ENCODE measurements around the gene OR7C1. TPM values are rescaled to one million over a fixed set of nuclear protein-coding genes. Genes with fewer than 3 reads are reported as not detected.

OR7C1 gene
- total and polyA plus RNA-seq, 2 donors from 2014 or later: 0.19 TPM; not detected in 1

- Histone ChIP-seq H3K27ac (ENCODE audit: low read depth in 2 of 2, low read length in 2 of 2) (no peak overlapping the region), H3K4me1 (ENCODE audit: control insufficient read depth in 2 of 3, insufficient read depth in 2 of 3, low read depth in 1 of 3, low read length in 3 of 3) (no peaks in the 10 kb centered on the region), H3K27me3 (ENCODE audit: control insufficient read depth, insufficient read depth, low read length) (no peaks in the 10 kb centered on the region), H3K36me3 (ENCODE audit: control insufficient read depth in 2 of 3, insufficient read depth in 3 of 3, low read length in 3 of 3) (no peaks in the 10 kb centered on the region), H3K9me3 (ENCODE audit: control insufficient read depth in 2 of 3, insufficient read depth in 1 of 3, low read length in 3 of 3) (no peaks in the 10 kb centered on the region), H3K4me3 (ENCODE audit: low read length in 3 of 3) (no peak overlapping the region), H3K9ac (ENCODE audit: low read length in 3 of 3) (no peak overlapping the region)
- DNase-seq (no peak), FAIRE-seq (no peak)
- TF ChIP-seq CTCF (IDR thresholded peaks at IDR 0.05; ENCODE audit: borderline replicate concordance, extremely low read depth, insufficient read depth): no peak
- intact Hi-C loops (cut with DNase I): no loop called here
Measured at GRCh38 chr19:14837391-14837790, 2.4 kb upstream of the OR7C1 start.

GRCh38 chr19:14830702-14831101 lies 4.3 kb downstream of the OR7C1 start:
- FAIRE-seq: no peak
- intact Hi-C loops (cut with DNase I): no loop called here

GRCh38 chr19:14826006-14826405 lies 9.0 kb downstream of the OR7C1 start:
- Histone ChIP-seq H3K9ac (ENCODE audit: low read length in 3 of 3) (no peak overlapping the region), H3K4me1 (ENCODE audit: control insufficient read depth in 2 of 3, insufficient read depth in 2 of 3, low read depth in 1 of 3, low read length in 3 of 3) (no peaks in the 10 kb centered on the region), H3K36me3 (ENCODE audit: control insufficient read depth in 2 of 3, insufficient read depth in 3 of 3, low read length in 3 of 3) (no peaks in the 10 kb centered on the region), H3K9me3 (ENCODE audit: control insufficient read depth in 2 of 3, insufficient read depth in 1 of 3, low read length in 3 of 3) (peaks cover 0 to 4% (median 0%) of the 10 kb centered on the region in 3 donors), H3K4me3 (ENCODE audit: low read length in 3 of 3) (no peak overlapping the region), H3K27ac (ENCODE audit: low read depth in 2 of 2, low read length in 2 of 2) (no peak overlapping the region), H3K27me3 (ENCODE audit: control insufficient read depth, insufficient read depth, low read length) (no peaks in the 10 kb centered on the region)
- FAIRE-seq (no peak), DNase-seq (no peak)
- intact Hi-C loops (cut with DNase I): no loop called here
- no peak for TF ChIP-seq CTCF (IDR thresholded peaks at IDR 0.05; ENCODE audit: borderline replicate concordance, extremely low read depth, insufficient read depth)

More at GRCh38 chr19:14830702-14831101, 4.3 kb downstream of the OR7C1 start:
- Histone ChIP-seq H3K27me3 (ENCODE audit: control insufficient read depth, insufficient read depth, low read length) (no peaks in the 10 kb centered on the region), H3K4me1 (ENCODE audit: control insufficient read depth in 2 of 3, insufficient read depth in 2 of 3, low read depth in 1 of 3, low read length in 3 of 3) (no peaks in the 10 kb centered on the region), H3K36me3 (ENCODE audit: control insufficient read depth in 2 of 3, insufficient read depth in 3 of 3, low read length in 3 of 3) (no peaks in the 10 kb centered on the region), H3K4me3 (ENCODE audit: low read length in 3 of 3) (no peak overlapping the region), H3K9me3 (ENCODE audit: control insufficient read depth in 2 of 3, insufficient read depth in 1 of 3, low read length in 3 of 3) (peaks cover 0 to 2% (median 0%) of the 10 kb centered on the region in 3 donors), H3K27ac (ENCODE audit: low read depth in 2 of 2, low read length in 2 of 2) (no peak overlapping the region), H3K9ac (ENCODE audit: low read length in 3 of 3) (no peak overlapping the region)
- no peak for DNase-seq
- no peak for TF ChIP-seq CTCF (IDR thresholded peaks at IDR 0.05; ENCODE audit: borderline replicate concordance, extremely low read depth, insufficient read depth)

- intact Hi-C loops (cut with DNase I): no loop called here
- Histone ChIP-seq H3K9ac (ENCODE audit: low read length in 3 of 3) (no peak overlapping the region), H3K36me3 (ENCODE audit: control insufficient read depth in 2 of 3, insufficient read depth in 3 of 3, low read length in 3 of 3) (no peaks in the 10 kb centered on the region), H3K27me3 (ENCODE audit: control insufficient read depth, insufficient read depth, low read length) (no peaks in the 10 kb centered on the region), H3K27ac (ENCODE audit: low read depth in 2 of 2, low read length in 2 of 2) (no peak overlapping the region), H3K4me3 (ENCODE audit: low read length in 3 of 3) (no peak overlapping the region), H3K9me3 (ENCODE audit: control insufficient read depth in 2 of 3, insufficient read depth in 1 of 3, low read length in 3 of 3) (peaks cover 0 to 4% (median 0%) of the 10 kb centered on the region in 3 donors), H3K4me1 (ENCODE audit: control insufficient read depth in 2 of 3, insufficient read depth in 2 of 3, low read depth in 1 of 3, low read length in 3 of 3) (no peaks in the 10 kb centered on the region)
- no peak for TF ChIP-seq CTCF (IDR thresholded peaks at IDR 0.05; ENCODE audit: borderline replicate concordance, extremely low read depth, insufficient read depth)
- no peak for DNase-seq
- no peak for FAIRE-seq
Measured at GRCh38 chr19:14821937-14822336, 13.0 kb downstream of the OR7C1 start.

Data from kidney (tissue), 14 donors.